Astrocyte (in vitro differentiated cells and primary cell): ENCODE data around the gene NR6A1. TPM values are rescaled to one million over a fixed set of nuclear protein-coding genes. Genes with fewer than 3 reads are reported as not detected.

Experiments used
- DNase-seq: peaks from one replicate; pipeline ENCODE4 v3.0.0-alpha.2; 2010; ENCODE audit warnings: low read depth
- FAIRE-seq: peaks from 2 replicates; lab custom pipeline; 2011; peaks lifted over from hg19 to GRCh38; lab: Jason Lieb, UNC
- H2AFZ ChIP-seq: 2 replicates; pipeline ENCODE4 v1.6.0; 2012; ENCODE audit warnings: low read depth, low read length, inconsistent platforms
- H3K27ac ChIP-seq: 2 replicates; pipeline ENCODE4 v1.5.1; 2011; ENCODE audit warnings: low read depth, low read length, inconsistent platforms
- H3K27me3 ChIP-seq: 2 replicates; pipeline ENCODE4 v1.6.0; 2011; ENCODE audit warnings: low read length, inconsistent platforms; ENCODE audit not compliant: insufficient read depth
- H3K36me3 ChIP-seq: 2 replicates; pipeline ENCODE4 v1.5.1; 2011; ENCODE audit warnings: low read length, inconsistent platforms; ENCODE audit not compliant: insufficient read depth
- H3K4me1 ChIP-seq: 2 replicates; pipeline ENCODE4 v1.5.1; 2011; ENCODE audit warnings: low read length, inconsistent platforms; ENCODE audit not compliant: insufficient read depth
- H3K4me2 ChIP-seq: 2 replicates; pipeline ENCODE4 v1.6.0; 2012; ENCODE audit warnings: low read length, inconsistent platforms
- H3K4me3 ChIP-seq: 2 replicates; pipeline ENCODE4 v1.5.1; 2011; ENCODE audit warnings: low read depth, mild to moderate bottlenecking, low read length, inconsistent platforms; ENCODE audit not compliant: insufficient read depth
- H3K79me2 ChIP-seq: 2 replicates; pipeline ENCODE4 v1.6.0; 2012; ENCODE audit warnings: mild to moderate bottlenecking, low read length, inconsistent platforms; ENCODE audit not compliant: insufficient read depth
- H3K9ac ChIP-seq: 2 replicates; pipeline ENCODE4 v1.6.0; 2012; ENCODE audit warnings: mild to moderate bottlenecking, low read length, inconsistent platforms
- H3K9me3 ChIP-seq: 2 replicates; pipeline ENCODE4 v1.5.1; 2012; ENCODE audit warnings: low read depth, mild to moderate bottlenecking, low read length, inconsistent platforms; ENCODE audit not compliant: insufficient read depth
- H4K20me1 ChIP-seq: 2 replicates; pipeline ENCODE4 v1.6.0; 2012; ENCODE audit warnings: low read length, inconsistent platforms; ENCODE audit not compliant: insufficient read depth
- H3K27ac Mint-ChIP-seq: one replicate; pipeline ENCODE4 v1.8.0; 2021; ENCODE audit warnings: mild to moderate bottlenecking, mixed read lengths; ENCODE audit not compliant: unreplicated experiment
- H3K27me3 Mint-ChIP-seq: one replicate; pipeline ENCODE4 v1.8.0; 2021; ENCODE audit warnings: low read depth, mixed read lengths; ENCODE audit not compliant: unreplicated experiment
- H3K36me3 Mint-ChIP-seq: one replicate; pipeline ENCODE4 v1.8.0; 2021; ENCODE audit warnings: low read depth, mixed read lengths; ENCODE audit not compliant: unreplicated experiment
- H3K4me1 Mint-ChIP-seq: one replicate; pipeline ENCODE4 v1.8.0; 2021; ENCODE audit warnings: low read depth, mixed read lengths; ENCODE audit not compliant: unreplicated experiment
- H3K4me3 Mint-ChIP-seq: one replicate; pipeline ENCODE4 v1.8.0; 2021; ENCODE audit warnings: mild to moderate bottlenecking, moderate library complexity, mixed read lengths; ENCODE audit not compliant: unreplicated experiment
- H3K9me3 Mint-ChIP-seq: one replicate; pipeline ENCODE4 v1.8.0; 2021; ENCODE audit warnings: mild to moderate bottlenecking, mixed read lengths; ENCODE audit not compliant: unreplicated experiment
- EZH2 ChIP-seq: IDR thresholded peaks from 2 replicates; pipeline ENCODE4 v1.6.1; 2012; ENCODE audit warnings: mild to moderate bottlenecking, low read length, inconsistent platforms; ENCODE audit not compliant: insufficient read depth
- total RNA-seq: library from RNA; stranded (reverse); gene quantifications from 2 replicates; pipeline ENCODE4 v1.2.1, GENCODE V29; 2021
- TF ChIP-seq, protein P1 (sequence below): IDR thresholded peaks from 2 replicates; pipeline ENCODE4 v1.5.1; 2011; ENCODE audit warnings: low read depth, mild to moderate bottlenecking, inconsistent platforms, low read length, moderate library complexity; ENCODE audit not compliant: insufficient read depth

NR6A1 gene
- total RNA-seq, 1 donor from 2014 or later = 20.8 TPM

GRCh38 chr9:124688238-124688904 lies 82.7 kb downstream of the NR6A1 start:
- Mint-ChIP-seq H3K27me3 (no peaks in the 10 kb centered on the region), H3K9me3 (no peaks in the 10 kb centered on the region), H3K36me3 (peaks cover 4% of the 10 kb centered on the region), H3K4me1 (peaks cover 21% of the 10 kb centered on the region), H3K27ac (no peak overlapping the region), H3K4me3 (peak overlapping the region; percentile 6)
- H3K27ac ChIP-seq = no peak overlapping the region
- TF ChIP-seq, protein P1, sequence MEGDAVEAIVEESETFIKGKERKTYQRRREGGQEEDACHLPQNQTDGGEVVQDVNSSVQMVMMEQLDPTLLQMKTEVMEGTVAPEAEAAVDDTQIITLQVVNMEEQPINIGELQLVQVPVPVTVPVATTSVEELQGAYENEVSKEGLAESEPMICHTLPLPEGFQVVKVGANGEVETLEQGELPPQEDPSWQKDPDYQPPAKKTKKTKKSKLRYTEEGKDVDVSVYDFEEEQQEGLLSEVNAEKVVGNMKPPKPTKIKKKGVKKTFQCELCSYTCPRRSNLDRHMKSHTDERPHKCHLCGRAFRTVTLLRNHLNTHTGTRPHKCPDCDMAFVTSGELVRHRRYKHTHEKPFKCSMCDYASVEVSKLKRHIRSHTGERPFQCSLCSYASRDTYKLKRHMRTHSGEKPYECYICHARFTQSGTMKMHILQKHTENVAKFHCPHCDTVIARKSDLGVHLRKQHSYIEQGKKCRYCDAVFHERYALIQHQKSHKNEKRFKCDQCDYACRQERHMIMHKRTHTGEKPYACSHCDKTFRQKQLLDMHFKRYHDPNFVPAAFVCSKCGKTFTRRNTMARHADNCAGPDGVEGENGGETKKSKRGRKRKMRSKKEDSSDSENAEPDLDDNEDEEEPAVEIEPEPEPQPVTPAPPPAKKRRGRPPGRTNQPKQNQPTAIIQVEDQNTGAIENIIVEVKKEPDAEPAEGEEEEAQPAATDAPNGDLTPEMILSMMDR = no peak
- no peak for TF ChIP-seq EZH2
- peaks cover 13% of the 10 kb centered on the region for H3K36me3 ChIP-seq
- H3K27me3 ChIP-seq = no peaks in the 10 kb centered on the region
- H2AFZ ChIP-seq = no peak overlapping the region
- no peak overlapping the region for H3K4me3 ChIP-seq
- peaks cover 8% of the 10 kb centered on the region for H3K4me1 ChIP-seq
- peaks cover 92% of the 10 kb centered on the region for H3K79me2 ChIP-seq
- no peak overlapping the region for H3K4me2 ChIP-seq
- H3K9ac ChIP-seq = no peak overlapping the region
- H3K9me3 ChIP-seq = no peaks in the 10 kb centered on the region
- peaks cover 40% of the 10 kb centered on the region for H4K20me1 ChIP-seq
- FAIRE-seq (no peak), DNase-seq (no peak)

- Histone ChIP-seq H3K79me2 (peaks cover 89% of the 10 kb centered on the region), H3K27ac (no peak overlapping the region), H3K4me1 (peaks cover 8% of the 10 kb centered on the region), H3K27me3 (no peaks in the 10 kb centered on the region), H3K9me3 (no peaks in the 10 kb centered on the region), H3K36me3 (peaks cover 7% of the 10 kb centered on the region), H3K9ac (no peak overlapping the region), H3K4me2 (no peak overlapping the region), H3K4me3 (no peak overlapping the region), H2AFZ (no peak overlapping the region), H4K20me1 (peaks cover 46% of the 10 kb centered on the region)
- H3K4me1 Mint-ChIP-seq = peaks cover 16% of the 10 kb centered on the region
- FAIRE-seq = no peak
- DNase-seq = no peak
- no peaks in the 10 kb centered on the region for H3K27me3 Mint-ChIP-seq
- TF ChIP-seq, protein P1 = no peak
- TF ChIP-seq EZH2 = no peak
- no peak overlapping the region for H3K27ac Mint-ChIP-seq
- H3K4me3 Mint-ChIP-seq = no peak overlapping the region
- peaks cover 4% of the 10 kb centered on the region for H3K36me3 Mint-ChIP-seq
- no peaks in the 10 kb centered on the region for H3K9me3 Mint-ChIP-seq
Observed at GRCh38 chr9:124686918-124687317, 84.2 kb downstream of the NR6A1 start.

DNA sequence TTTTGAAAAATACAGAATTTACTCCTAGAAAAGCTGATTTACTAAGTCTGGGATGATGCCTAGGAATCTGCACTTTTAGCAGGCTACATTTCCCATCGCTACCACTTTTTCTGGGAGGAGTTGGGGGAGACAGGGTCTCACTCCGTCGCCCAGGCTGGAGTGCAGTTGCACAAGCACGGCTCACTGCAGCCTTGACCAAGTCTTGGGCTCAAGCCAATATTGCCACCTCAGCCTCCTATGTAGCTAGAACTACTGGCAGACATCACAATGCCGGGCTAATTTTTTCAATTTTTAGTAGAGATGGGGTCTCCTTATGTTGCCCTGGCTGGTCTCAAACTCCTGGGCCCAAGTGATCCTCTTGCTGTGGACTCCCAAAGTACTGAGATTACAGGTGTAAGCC lies 85.9 kb downstream of the NR6A1 start:
- H3K4me1 Mint-ChIP-seq = peaks cover 12% of the 10 kb centered on the region

More for the DNA sequence above, 85.9 kb downstream of the NR6A1 start:
- Histone ChIP-seq H3K36me3 (peaks cover 7% of the 10 kb centered on the region), H3K4me3 (no peak overlapping the region), H4K20me1 (peaks cover 50% of the 10 kb centered on the region), H3K79me2 (peaks cover 86% of the 10 kb centered on the region), H3K4me2 (no peak overlapping the region), H3K9me3 (no peaks in the 10 kb centered on the region), H3K27me3 (no peaks in the 10 kb centered on the region), H3K27ac (no peak overlapping the region), H3K9ac (no peak overlapping the region), H2AFZ (no peak overlapping the region), H3K4me1 (peaks cover 8% of the 10 kb centered on the region)
- Mint-ChIP-seq H3K36me3 (peaks cover 2% of the 10 kb centered on the region), H3K4me3 (no peak overlapping the region), H3K9me3 (no peaks in the 10 kb centered on the region), H3K27ac (no peak overlapping the region), H3K27me3 (no peaks in the 10 kb centered on the region)
- TF ChIP-seq EZH2 = no peak
- TF ChIP-seq, protein P1 = no peak
- FAIRE-seq = no peak
- DNase-seq = no peak
